BE2C (cell line): Measurements from ENCODE around the gene SV2C.

Source experiments
- DNase-seq: peaks from one replicate; pipeline ENCODE4 v3.0.0-alpha.2; 2020
- H3K27me3 ChIP-seq: fragments of 250-450 bp; sonication (Bioruptor Pico); 2 replicates; pipeline ENCODE4 v1.5.1; 2020; ENCODE audit warnings: mild to moderate bottlenecking
- H3K36me3 ChIP-seq: fragments of 250-450 bp; sonication (Bioruptor Pico); 2 replicates; pipeline ENCODE4 v1.5.1; 2020; ENCODE audit warnings: mild to moderate bottlenecking
- H3K4me1 ChIP-seq: fragments of 250-450 bp; sonication (Bioruptor Pico); 2 replicates; pipeline ENCODE4 v1.5.1; 2020
- H3K4me3 ChIP-seq: 2 replicates; pipeline ENCODE4 v1.5.1; 2011; ENCODE audit warnings: low read depth, low read length
- H3K9me3 ChIP-seq: fragments of 250-450 bp; sonication (Bioruptor Pico); 2 replicates; pipeline ENCODE4 v1.5.1; 2020
- TF ChIP-seq, protein P1 (sequence below): IDR thresholded peaks from 2 replicates; pipeline ENCODE4 v1.5.1; 2012; ENCODE audit warnings: mild to moderate bottlenecking, low read depth, low read length

Gene SV2C

DNA sequence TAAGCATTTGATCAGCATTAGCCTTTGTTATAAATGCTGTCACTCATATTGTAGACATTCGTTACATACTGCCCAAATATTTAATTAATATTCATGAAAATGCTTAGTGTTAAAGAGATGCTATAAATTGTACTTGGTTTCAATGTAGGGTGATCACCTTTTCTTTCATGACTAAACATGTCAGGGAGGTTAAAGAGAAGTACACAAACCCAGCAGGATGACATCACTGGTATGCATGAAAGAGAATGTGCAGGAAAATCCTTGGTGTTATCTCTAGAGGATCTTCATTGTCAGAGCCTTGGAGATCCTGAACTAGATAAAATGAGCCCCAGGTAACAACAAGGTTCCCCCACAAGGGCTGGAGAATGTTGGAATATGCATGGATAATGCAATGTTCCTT, 33.0 kb upstream of the SV2C start:
- TF ChIP-seq, protein P1, sequence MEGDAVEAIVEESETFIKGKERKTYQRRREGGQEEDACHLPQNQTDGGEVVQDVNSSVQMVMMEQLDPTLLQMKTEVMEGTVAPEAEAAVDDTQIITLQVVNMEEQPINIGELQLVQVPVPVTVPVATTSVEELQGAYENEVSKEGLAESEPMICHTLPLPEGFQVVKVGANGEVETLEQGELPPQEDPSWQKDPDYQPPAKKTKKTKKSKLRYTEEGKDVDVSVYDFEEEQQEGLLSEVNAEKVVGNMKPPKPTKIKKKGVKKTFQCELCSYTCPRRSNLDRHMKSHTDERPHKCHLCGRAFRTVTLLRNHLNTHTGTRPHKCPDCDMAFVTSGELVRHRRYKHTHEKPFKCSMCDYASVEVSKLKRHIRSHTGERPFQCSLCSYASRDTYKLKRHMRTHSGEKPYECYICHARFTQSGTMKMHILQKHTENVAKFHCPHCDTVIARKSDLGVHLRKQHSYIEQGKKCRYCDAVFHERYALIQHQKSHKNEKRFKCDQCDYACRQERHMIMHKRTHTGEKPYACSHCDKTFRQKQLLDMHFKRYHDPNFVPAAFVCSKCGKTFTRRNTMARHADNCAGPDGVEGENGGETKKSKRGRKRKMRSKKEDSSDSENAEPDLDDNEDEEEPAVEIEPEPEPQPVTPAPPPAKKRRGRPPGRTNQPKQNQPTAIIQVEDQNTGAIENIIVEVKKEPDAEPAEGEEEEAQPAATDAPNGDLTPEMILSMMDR = no peak
- Histone ChIP-seq H3K9me3 (no peaks in the 10 kb centered on the region), H3K4me3 (no peak overlapping the region), H3K27me3 (no peaks in the 10 kb centered on the region), H3K36me3 (no peaks in the 10 kb centered on the region), H3K4me1 (no peaks in the 10 kb centered on the region)
- no peak for DNase-seq

DNA sequence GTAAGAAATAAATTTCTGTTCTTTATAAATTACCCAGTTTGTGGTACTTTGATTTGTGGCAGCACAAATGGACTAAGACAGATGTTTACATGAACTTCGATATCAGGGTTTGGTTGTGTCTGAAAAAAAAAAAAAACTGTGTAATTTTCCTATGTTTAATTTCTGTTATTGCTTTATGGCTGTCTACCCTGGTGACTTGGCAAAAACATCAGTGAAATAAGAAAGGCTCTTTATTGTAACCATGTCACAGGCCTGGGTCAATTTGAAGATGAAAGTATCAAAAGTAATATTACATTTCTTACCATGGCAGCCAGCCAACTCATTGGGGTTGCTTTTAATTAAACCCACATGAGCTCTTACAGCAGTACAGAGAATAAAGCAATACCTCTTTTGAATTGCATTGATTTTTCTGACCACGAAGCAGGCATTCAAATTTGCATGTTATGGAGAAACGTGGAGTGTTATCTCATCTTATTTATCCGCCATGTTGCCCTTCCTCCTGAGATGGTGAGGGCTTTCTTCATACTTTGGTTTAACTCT, 20.6 kb upstream of the SV2C start:
- H3K27me3 ChIP-seq = no peaks in the 10 kb centered on the region
- H3K4me3 ChIP-seq = no peak overlapping the region
- no peak for DNase-seq
- H3K36me3 ChIP-seq = no peaks in the 10 kb centered on the region
- no peaks in the 10 kb centered on the region for H3K4me1 ChIP-seq
- TF ChIP-seq, protein P1 = no peak
- H3K9me3 ChIP-seq = no peaks in the 10 kb centered on the region

DNA sequence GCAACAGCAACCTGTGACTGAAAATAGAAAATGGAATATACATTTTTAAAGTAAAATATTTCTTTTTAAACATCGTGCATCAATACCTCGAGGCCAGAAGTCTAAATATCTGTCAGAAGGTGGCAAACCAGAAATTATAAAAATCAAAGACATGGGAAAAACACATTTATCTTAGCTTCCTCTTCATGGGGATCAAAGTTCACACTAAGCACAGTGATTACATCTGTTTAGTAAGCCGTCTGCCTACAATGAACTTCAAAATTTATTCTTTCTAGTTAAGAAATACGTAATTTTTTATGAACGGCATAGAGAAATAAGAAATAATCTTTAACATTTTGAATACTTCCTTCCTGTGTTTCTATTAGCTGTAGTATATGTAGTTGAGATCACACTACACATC, 17.9 kb upstream of the SV2C start:
- DNase-seq = no peak
- Histone ChIP-seq H3K36me3 (no peaks in the 10 kb centered on the region), H3K4me1 (no peaks in the 10 kb centered on the region), H3K4me3 (no peak overlapping the region), H3K27me3 (no peaks in the 10 kb centered on the region), H3K9me3 (no peaks in the 10 kb centered on the region)
- TF ChIP-seq, protein P1 = no peak

DNA sequence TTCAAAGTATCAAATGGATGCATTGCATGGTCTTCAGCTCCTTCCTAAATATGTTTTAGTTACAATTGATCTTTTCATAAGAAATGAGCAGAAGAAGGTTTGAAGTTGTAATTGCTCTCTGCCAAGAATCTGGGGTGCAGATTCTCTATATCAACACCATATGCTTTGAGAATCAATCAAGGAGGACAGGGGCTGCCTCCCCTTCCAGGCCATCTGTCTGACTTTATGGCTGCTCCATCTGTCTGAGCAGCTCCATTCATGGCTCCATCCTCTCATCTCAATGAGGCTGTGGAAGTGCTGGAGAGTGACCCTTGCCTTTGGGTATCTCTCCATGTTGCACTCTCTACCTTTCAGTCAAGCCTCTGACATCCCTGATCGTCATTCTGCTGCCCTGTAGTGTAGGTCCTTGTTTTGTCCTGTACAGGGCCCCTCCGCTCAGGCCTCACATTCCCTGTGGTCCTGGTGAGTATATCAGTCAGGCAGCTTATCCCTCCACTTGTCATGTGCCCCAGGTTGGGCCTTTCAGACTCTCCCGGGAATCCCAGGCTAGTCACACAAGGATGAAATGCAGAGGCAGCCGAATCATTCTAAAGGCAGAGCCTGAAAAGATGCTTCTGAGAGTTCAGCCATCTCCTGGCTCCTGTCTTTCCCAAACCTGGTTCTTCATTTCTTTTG, 14.0 kb upstream of the SV2C start:
- Histone ChIP-seq H3K27me3 (no peaks in the 10 kb centered on the region), H3K9me3 (no peaks in the 10 kb centered on the region), H3K4me1 (no peaks in the 10 kb centered on the region), H3K4me3 (no peak overlapping the region), H3K36me3 (no peaks in the 10 kb centered on the region)
- no peak for DNase-seq
- TF ChIP-seq, protein P1 = no peak

DNA sequence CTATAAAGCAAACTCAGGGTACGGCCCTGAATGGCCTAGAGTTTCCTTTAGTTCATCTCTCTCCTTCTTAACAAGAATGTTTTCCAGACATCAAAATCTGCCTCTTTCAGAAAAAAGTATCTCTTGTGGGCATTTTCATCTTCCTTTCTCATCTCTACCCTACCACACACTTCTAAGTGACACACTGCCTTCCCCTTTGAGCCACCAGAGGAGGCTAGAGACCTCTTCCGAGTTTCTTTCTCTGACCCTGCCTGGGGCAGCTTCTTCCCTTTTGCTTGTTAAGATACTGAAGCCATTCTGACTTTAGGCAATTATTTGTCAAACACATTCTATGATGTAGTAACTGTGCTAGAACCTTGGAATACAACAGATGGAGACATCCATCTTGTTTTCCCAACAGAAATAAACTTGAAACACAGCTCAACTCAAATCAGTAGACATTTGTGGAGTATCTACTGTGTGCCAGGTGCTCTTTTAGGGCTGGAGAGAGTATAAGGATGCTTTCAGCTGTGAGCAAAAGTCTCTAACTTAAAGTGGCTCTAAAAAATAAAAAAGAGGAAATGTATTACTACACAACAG, 8.6 kb upstream of the SV2C start:
- no peaks in the 10 kb centered on the region for H3K27me3 ChIP-seq
- TF ChIP-seq, protein P1 = peak; percentile 49
- no peaks in the 10 kb centered on the region for H3K9me3 ChIP-seq
- no peaks in the 10 kb centered on the region for H3K4me1 ChIP-seq
- H3K4me3 ChIP-seq = no peak overlapping the region
- no peak for DNase-seq
- no peaks in the 10 kb centered on the region for H3K36me3 ChIP-seq
